IPS DF 19.7 (cell line): Measurements from ENCODE around the gene CFAP119.

ENCODE experiments used
- DNase-seq: peaks from one replicate; pipeline ENCODE4 v3.0.0-alpha.2; 2013; ENCODE audit warnings: low read depth, low spot score

CFAP119 gene

DNA sequence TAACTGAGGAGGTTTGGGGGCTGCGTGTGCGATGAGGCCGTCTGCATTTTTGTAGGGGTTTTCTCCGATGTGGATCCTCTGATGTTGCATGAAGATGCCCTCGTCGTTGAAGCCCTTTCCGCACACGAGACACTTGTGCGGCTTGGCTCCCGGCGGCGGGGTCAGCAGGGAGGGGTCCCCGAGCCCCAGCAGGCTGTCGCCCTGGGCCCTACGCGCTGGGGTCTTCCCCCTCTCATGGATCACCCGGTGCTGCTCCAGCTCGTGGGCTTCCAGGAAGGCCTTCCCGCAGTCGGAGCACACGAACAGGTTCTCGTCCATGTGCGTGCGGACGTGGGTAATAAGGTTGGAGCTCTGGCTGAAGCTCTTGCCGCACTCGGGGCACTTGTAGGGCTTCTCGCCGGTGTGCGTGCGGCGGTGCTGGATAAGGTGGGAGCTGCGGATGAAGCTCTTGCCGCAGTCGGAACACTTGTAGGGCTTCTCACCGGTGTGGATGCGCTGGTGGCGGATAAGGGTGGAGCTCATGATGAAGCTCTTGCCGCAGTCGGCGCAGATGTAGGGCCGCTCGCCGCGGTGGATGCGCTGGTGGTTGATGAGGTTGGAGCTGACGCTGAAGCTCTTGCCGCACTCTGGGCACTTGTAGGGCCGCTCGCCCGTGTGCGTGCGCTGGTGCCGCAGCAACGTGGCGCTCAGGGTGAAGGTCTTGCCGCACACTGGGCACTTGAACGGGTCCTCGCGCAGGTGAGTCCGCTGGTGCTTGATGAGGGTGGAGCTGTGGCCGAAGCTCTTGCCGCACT, 20.8 kb upstream of the CFAP119 start:
- no peak for DNase-seq

GRCh38 chr16:30780549-30780948, 18.7 kb upstream of the CFAP119 start:
- DNase-seq, result no peak

DNA sequence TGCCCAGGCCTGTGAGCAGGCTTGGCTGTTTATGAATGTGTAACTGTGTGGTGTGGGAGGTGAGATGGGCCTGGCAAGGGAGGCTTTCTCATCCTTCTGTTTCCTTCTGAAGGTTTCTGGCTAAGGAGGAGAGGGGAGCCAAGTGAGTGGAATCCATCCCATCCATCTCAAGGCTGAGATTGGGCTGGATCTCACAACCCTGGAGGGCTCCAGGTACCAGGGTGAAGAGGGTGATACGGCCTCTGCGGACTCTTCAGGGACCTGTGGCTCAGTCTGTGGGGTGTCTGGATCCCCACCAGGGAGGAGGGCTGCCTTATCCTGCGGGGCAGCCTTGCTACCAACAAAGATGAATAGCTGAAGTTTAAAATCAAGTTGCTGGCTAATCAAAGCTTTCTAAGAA, 18.2 kb upstream of the CFAP119 start:
- DNase-seq, result no peak

- DNase-seq, result no peak
These were observed 17.7 kb upstream of the CFAP119 start for GRCh38 chr16:30779596-30779995.

GRCh38 chr16:30778549-30779244, 16.8 kb upstream of the CFAP119 start:
- DNase-seq, result no peak

DNA sequence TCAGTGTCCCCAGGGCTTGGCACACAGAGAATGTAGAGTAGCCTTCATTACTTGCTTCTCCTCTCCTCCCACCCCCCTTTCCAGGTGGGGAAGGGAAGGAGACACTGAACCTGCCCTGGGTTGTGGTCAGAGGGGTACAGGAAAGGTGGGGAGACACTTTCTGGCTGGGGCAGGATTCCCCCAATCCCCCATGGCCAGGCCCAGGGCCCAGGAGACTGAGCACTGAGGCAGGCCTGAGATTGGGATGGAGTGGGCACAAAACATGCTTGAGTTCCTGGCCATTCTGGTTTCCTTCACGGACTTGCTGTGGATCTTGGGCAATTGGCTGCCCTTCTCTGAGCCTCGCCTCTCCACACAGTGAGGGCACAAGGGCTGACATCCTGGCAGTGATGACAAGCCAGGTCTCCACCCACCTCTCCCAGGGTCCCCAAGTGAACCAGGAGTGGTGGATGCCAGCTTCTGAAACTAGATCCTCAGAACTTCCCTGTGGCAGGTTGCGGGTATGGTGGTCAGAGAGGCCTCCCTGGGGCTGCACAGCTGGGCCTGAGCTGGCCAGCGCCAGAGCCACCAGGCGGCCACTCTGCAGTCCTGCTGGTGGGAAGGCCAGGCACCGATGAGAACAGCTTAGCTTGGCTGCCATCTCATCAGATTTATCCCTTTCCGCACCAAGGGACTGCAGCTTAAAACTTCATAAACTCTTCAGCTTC, 15.9 kb upstream of the CFAP119 start:
- DNase-seq, result no peak

DNA sequence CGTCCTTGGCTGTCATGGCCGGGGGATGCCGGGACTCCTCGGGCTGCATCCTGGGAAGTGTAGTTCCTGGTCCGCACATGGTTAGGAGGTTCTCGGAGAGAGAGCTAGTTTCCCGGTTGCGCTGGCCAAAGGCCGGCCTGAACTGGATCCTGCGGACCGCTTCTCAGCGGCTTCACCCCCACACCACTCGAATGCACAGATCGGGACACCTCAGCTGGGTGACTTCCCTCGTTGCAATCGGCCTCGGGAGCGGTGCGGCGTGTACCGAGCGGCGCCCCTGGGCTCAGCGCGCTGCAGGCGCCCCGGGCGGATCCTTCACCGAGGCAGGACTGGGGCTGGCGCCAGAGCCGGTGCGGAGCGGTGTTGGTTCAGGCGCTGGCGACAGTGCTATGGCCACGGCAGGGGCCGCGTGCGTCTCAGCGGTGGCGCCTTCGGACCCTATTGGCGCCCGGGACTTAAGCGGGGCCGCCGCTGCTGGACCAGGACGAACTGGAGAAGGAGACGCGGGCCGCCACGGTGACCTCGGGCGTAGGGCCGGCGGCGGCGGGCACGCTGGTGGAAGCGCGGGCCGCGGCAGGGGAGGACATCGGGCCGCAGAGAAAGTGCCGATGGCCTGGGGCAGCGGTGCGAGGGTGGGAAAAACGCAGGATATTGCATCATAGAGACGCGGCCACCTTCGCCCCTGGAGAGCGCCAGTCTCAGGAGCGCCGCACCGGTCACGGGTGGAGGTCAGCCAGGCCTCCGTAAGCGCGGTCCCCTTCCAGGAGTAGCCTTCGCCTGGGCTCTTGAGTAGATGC, 13.7 kb upstream of the CFAP119 start:
- peak; percentile 77 for DNase-seq

- DNase-seq, result no peak
These were observed 13.2 kb upstream of the CFAP119 start for GRCh38 chr16:30775131-30775391.

DNA sequence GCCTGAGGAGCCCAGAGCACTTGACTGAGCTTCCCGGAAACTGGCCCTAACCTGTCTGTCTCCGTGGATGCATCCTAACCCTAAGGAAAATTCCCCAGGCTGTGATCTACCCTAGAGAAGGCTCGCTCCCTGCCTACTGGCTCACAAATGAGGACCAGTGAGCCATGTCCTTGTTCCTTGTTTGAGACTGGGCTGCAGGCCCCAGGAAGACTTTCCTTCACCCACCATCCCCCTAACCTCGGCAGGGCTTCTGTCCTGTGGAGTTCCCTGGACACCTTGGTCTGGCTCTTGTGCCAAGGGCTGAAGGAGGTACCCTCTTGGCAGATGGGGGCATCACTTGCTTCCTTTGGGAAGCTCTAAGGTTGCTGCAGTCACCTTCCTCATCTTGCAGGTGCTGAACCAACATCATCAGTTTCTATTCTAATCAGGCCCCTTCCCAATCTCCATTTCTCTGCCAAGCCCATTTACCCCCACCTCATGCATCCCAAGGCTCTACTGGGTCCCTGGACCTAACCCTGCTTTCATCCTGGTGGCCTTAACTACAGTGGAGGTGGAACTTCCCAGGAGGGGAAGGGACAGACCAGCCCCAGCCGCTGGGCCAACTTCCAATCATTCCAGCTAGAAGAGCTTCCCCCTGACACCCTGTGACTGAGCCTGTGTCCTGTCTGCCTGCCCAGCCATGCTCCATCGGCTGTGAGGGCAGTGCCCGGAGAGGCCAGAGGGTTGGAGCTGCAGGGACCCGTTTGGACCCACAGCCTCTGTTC, 12.7 kb upstream of the CFAP119 start:
- no peak for DNase-seq

- DNase-seq, result no peak
These were observed 12.0 kb upstream of the CFAP119 start for GRCh38 chr16:30773826-30774225.

- DNase-seq, result no peak
These were observed 9.9 kb upstream of the CFAP119 start for GRCh38 chr16:30771726-30772125.

DNA sequence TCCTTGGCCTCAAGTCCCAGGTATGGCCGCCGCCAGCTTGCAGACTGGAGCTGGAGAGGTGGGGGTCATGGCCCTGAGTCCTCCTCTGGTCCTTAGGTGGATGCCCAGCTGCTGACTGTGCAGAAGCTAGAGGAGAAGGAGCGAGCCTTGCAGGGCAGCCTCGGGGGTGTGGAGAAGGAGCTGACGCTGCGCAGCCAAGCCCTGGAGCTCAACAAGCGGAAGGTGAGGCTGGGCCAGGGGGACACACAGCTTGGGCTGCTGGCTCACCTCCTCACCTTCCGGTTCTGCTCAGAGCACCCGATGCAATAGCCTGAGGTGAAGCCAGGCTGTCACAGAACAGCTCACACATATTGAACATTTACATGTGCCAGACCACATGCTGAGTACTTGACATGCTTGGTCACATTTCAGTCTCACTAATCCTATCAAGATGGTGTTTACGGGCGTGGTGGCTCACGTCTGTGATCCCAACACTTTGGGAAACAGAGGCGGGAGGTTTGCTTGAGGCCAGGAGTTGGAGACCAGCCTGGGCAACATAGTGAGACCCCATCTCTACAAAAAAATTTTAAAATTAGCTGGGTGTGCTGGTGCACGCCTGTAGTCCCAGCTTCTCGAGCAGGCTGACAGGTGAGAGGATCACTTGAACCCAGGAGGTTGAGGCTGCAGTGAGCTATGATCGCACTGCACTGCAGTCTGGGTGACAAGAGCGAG, 7.7 kb upstream of the CFAP119 start:
- DNase-seq, result no peak

GRCh38 chr16:30768583-30769181, 6.8 kb upstream of the CFAP119 start:
- no peak for DNase-seq

GRCh38 chr16:30767767-30768465, 6.1 kb upstream of the CFAP119 start:
- no peak for DNase-seq

DNA sequence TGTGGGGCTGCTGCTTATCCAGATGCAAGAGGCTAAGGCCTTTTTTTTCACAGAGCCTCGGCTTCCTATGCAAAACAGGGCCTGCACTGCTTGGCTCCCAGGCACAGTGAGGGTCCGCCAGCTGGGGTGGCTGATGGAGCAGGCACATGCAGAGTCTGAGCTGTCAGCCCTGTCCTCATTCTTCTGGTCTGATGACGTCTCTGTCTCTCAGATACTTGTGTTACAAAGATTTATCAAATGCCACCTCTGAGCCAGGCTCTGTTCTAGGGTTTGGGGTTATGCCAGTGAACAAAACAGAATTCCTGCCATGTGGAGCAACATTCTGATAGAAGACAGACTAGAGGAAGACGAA, 5.0 kb upstream of the CFAP119 start:
- no peak for DNase-seq

- DNase-seq, result no peak
These were observed 4.5 kb upstream of the CFAP119 start for GRCh38 chr16:30766206-30766932.

GRCh38 chr16:30764816-30765465, 3.1 kb upstream of the CFAP119 start:
- DNase-seq, result no peak

- no peak for DNase-seq
These were observed 2.2 kb upstream of the CFAP119 start for GRCh38 chr16:30764086-30764485.
